Astrocyte (in vitro differentiated cells and primary cell): ENCODE data around the gene PKDCC. TPM values are rescaled to one million over a fixed set of nuclear protein-coding genes. Genes with fewer than 3 reads are reported as not detected.

Experiments used
- DNase-seq: peaks from one replicate; pipeline ENCODE4 v3.0.0-alpha.2; 2010; ENCODE audit warnings: low read depth
- FAIRE-seq: peaks from 2 replicates; lab custom pipeline; 2011; peaks lifted over from hg19 to GRCh38; lab: Jason Lieb, UNC
- H2AFZ ChIP-seq: 2 replicates; pipeline ENCODE4 v1.6.0; 2012; ENCODE audit warnings: low read depth, low read length, inconsistent platforms
- H3K27ac ChIP-seq: 2 replicates; pipeline ENCODE4 v1.5.1; 2011; ENCODE audit warnings: low read depth, low read length, inconsistent platforms
- H3K27me3 ChIP-seq: 2 replicates; pipeline ENCODE4 v1.6.0; 2011; ENCODE audit warnings: low read length, inconsistent platforms; ENCODE audit not compliant: insufficient read depth
- H3K36me3 ChIP-seq: 2 replicates; pipeline ENCODE4 v1.5.1; 2011; ENCODE audit warnings: low read length, inconsistent platforms; ENCODE audit not compliant: insufficient read depth
- H3K4me1 ChIP-seq: 2 replicates; pipeline ENCODE4 v1.5.1; 2011; ENCODE audit warnings: low read length, inconsistent platforms; ENCODE audit not compliant: insufficient read depth
- H3K4me2 ChIP-seq: 2 replicates; pipeline ENCODE4 v1.6.0; 2012; ENCODE audit warnings: low read length, inconsistent platforms
- H3K4me3 ChIP-seq: 2 replicates; pipeline ENCODE4 v1.5.1; 2011; ENCODE audit warnings: low read depth, mild to moderate bottlenecking, low read length, inconsistent platforms; ENCODE audit not compliant: insufficient read depth
- H3K79me2 ChIP-seq: 2 replicates; pipeline ENCODE4 v1.6.0; 2012; ENCODE audit warnings: mild to moderate bottlenecking, low read length, inconsistent platforms; ENCODE audit not compliant: insufficient read depth
- H3K9ac ChIP-seq: 2 replicates; pipeline ENCODE4 v1.6.0; 2012; ENCODE audit warnings: mild to moderate bottlenecking, low read length, inconsistent platforms
- H3K9me3 ChIP-seq: 2 replicates; pipeline ENCODE4 v1.5.1; 2012; ENCODE audit warnings: low read depth, mild to moderate bottlenecking, low read length, inconsistent platforms; ENCODE audit not compliant: insufficient read depth
- H4K20me1 ChIP-seq: 2 replicates; pipeline ENCODE4 v1.6.0; 2012; ENCODE audit warnings: low read length, inconsistent platforms; ENCODE audit not compliant: insufficient read depth
- H3K27ac Mint-ChIP-seq: one replicate; pipeline ENCODE4 v1.8.0; 2021; ENCODE audit warnings: mild to moderate bottlenecking, mixed read lengths; ENCODE audit not compliant: unreplicated experiment
- H3K27me3 Mint-ChIP-seq: one replicate; pipeline ENCODE4 v1.8.0; 2021; ENCODE audit warnings: low read depth, mixed read lengths; ENCODE audit not compliant: unreplicated experiment
- H3K36me3 Mint-ChIP-seq: one replicate; pipeline ENCODE4 v1.8.0; 2021; ENCODE audit warnings: low read depth, mixed read lengths; ENCODE audit not compliant: unreplicated experiment
- H3K4me1 Mint-ChIP-seq: one replicate; pipeline ENCODE4 v1.8.0; 2021; ENCODE audit warnings: low read depth, mixed read lengths; ENCODE audit not compliant: unreplicated experiment
- H3K4me3 Mint-ChIP-seq: one replicate; pipeline ENCODE4 v1.8.0; 2021; ENCODE audit warnings: mild to moderate bottlenecking, moderate library complexity, mixed read lengths; ENCODE audit not compliant: unreplicated experiment
- H3K9me3 Mint-ChIP-seq: one replicate; pipeline ENCODE4 v1.8.0; 2021; ENCODE audit warnings: mild to moderate bottlenecking, mixed read lengths; ENCODE audit not compliant: unreplicated experiment
- CTCF ChIP-seq: IDR thresholded peaks from 2 replicates; pipeline ENCODE4 v1.5.1; 2011; ENCODE audit warnings: low read depth, mild to moderate bottlenecking, inconsistent platforms, low read length, moderate library complexity; ENCODE audit not compliant: insufficient read depth
- EZH2 ChIP-seq: IDR thresholded peaks from 2 replicates; pipeline ENCODE4 v1.6.1; 2012; ENCODE audit warnings: mild to moderate bottlenecking, low read length, inconsistent platforms; ENCODE audit not compliant: insufficient read depth
- total RNA-seq: library from RNA; stranded (reverse); gene quantifications from 2 replicates; pipeline ENCODE4 v1.2.1, GENCODE V29; 2021

The PKDCC gene
- total RNA-seq, 1 donor from 2014 or later = 6.9 TPM

GRCh38 chr2:42028571-42029148 is 19.2 kb upstream of the PKDCC start:
- H3K27ac Mint-ChIP-seq = no peak overlapping the region
- Histone ChIP-seq H3K79me2 (no peaks in the 10 kb centered on the region), H3K36me3 (no peaks in the 10 kb centered on the region), H3K27me3 (no peaks in the 10 kb centered on the region), H3K27ac (no peak overlapping the region), H3K4me1 (peaks cover 27% of the 10 kb centered on the region), H4K20me1 (no peaks in the 10 kb centered on the region), H3K4me2 (peak overlapping the region; percentile 11), H3K4me3 (no peak overlapping the region), H3K9me3 (no peaks in the 10 kb centered on the region), H2AFZ (peak overlapping the region; percentile 21), H3K9ac (no peak overlapping the region)
- peaks cover 12% of the 10 kb centered on the region for H3K27me3 Mint-ChIP-seq
- no peak overlapping the region for H3K4me3 Mint-ChIP-seq
- no peak for FAIRE-seq
- DNase-seq = no peak
- TF ChIP-seq CTCF (no peak), EZH2 (no peak)
- no peaks in the 10 kb centered on the region for H3K36me3 Mint-ChIP-seq
- H3K9me3 Mint-ChIP-seq = peaks cover 3% of the 10 kb centered on the region
- peaks cover 32% of the 10 kb centered on the region for H3K4me1 Mint-ChIP-seq

- peaks cover 27% of the 10 kb centered on the region for H3K4me1 ChIP-seq
- no peaks in the 10 kb centered on the region for H3K9me3 ChIP-seq
- H4K20me1 ChIP-seq = no peaks in the 10 kb centered on the region
- H3K4me1 Mint-ChIP-seq = peaks cover 32% of the 10 kb centered on the region
- no peak overlapping the region for H2AFZ ChIP-seq
- H3K4me2 ChIP-seq = peak overlapping the region; percentile 11
- no peak overlapping the region for H3K27ac ChIP-seq
- FAIRE-seq (no peak), DNase-seq (no peak)
- peaks cover 11% of the 10 kb centered on the region for H3K27me3 Mint-ChIP-seq
- H3K9me3 Mint-ChIP-seq = peaks cover 3% of the 10 kb centered on the region
- no peaks in the 10 kb centered on the region for H3K79me2 ChIP-seq
- H3K36me3 Mint-ChIP-seq = no peaks in the 10 kb centered on the region
- no peak overlapping the region for H3K4me3 ChIP-seq
- TF ChIP-seq EZH2 (no peak), CTCF (no peak)
- no peak overlapping the region for H3K4me3 Mint-ChIP-seq
- H3K27me3 ChIP-seq = no peaks in the 10 kb centered on the region
- no peaks in the 10 kb centered on the region for H3K36me3 ChIP-seq
- H3K27ac Mint-ChIP-seq = no peak overlapping the region
- H3K9ac ChIP-seq = no peak overlapping the region
These were observed 18.6 kb upstream of the PKDCC start for GRCh38 chr2:42029171-42029570.

- no peak overlapping the region for H2AFZ ChIP-seq
- FAIRE-seq = no peak
- peak overlapping the region; percentile 8 for H3K4me2 ChIP-seq
- TF ChIP-seq CTCF (no peak), EZH2 (no peak)
- no peaks in the 10 kb centered on the region for H3K27me3 ChIP-seq
- no peak for DNase-seq
- no peaks in the 10 kb centered on the region for H3K9me3 ChIP-seq
- Mint-ChIP-seq H3K4me3 (no peak overlapping the region), H3K9me3 (peaks cover 3% of the 10 kb centered on the region), H3K27me3 (peaks cover 11% of the 10 kb centered on the region), H3K4me1 (peaks cover 36% of the 10 kb centered on the region), H3K36me3 (no peaks in the 10 kb centered on the region), H3K27ac (no peak overlapping the region)
- H3K36me3 ChIP-seq = no peaks in the 10 kb centered on the region
- H3K9ac ChIP-seq = no peak overlapping the region
- H4K20me1 ChIP-seq = no peaks in the 10 kb centered on the region
- H3K4me3 ChIP-seq = no peak overlapping the region
- no peak overlapping the region for H3K27ac ChIP-seq
- H3K79me2 ChIP-seq = no peaks in the 10 kb centered on the region
- peaks cover 25% of the 10 kb centered on the region for H3K4me1 ChIP-seq
These were observed 18.1 kb upstream of the PKDCC start for GRCh38 chr2:42029639-42030199.
